ENCODE data around the gene SUPT20HL1.
"Not testable (repeated sequence)": the region's sequence is repeated elsewhere in the genome, so short reads cannot be mapped to it uniquely, and the experiment has no call there.

DNA sequence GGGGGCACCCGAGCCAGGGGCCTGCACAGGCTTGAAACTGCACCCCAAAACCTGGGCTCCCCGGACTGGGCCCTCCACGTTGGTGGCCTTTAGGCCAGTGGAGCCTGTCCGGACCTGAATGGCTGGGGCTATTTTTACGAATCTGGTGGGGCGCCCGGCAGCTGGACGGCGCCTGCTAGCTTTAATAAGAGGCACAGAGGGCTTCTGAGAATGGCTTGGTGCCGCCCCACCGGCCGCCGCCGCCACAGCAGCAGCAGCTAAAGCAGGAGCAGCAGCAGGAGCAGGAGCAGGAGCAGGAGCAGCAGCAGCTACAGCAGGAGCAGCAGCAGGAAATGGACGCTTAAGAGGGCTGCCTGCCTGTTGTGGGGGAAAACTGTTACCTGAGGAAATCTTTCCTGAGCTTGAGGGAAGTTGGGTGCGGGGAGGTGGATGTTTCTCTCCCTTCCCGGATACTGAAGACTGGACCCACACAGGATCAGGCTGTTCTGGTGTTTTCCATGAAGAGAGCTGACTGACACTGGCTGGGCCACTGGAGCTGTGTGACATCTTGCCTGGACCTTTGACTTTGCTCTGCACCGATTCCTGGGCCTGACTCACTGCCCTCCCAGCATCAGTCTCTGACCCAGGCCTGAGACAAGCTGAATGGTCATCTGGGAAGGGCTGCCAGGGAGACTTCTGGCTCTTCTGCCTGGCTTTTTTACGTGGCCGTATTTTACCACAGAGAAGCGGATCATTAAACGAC, 48.8 kb upstream of the SUPT20HL1 start:
- TF ChIP-seq, protein P1, sequence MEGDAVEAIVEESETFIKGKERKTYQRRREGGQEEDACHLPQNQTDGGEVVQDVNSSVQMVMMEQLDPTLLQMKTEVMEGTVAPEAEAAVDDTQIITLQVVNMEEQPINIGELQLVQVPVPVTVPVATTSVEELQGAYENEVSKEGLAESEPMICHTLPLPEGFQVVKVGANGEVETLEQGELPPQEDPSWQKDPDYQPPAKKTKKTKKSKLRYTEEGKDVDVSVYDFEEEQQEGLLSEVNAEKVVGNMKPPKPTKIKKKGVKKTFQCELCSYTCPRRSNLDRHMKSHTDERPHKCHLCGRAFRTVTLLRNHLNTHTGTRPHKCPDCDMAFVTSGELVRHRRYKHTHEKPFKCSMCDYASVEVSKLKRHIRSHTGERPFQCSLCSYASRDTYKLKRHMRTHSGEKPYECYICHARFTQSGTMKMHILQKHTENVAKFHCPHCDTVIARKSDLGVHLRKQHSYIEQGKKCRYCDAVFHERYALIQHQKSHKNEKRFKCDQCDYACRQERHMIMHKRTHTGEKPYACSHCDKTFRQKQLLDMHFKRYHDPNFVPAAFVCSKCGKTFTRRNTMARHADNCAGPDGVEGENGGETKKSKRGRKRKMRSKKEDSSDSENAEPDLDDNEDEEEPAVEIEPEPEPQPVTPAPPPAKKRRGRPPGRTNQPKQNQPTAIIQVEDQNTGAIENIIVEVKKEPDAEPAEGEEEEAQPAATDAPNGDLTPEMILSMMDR (conservative IDR thresholded peaks at IDR 0.05; ENCODE audit: low read depth in 2 of 2), result not testable (repeated sequence)
- not testable (repeated sequence) for TF ChIP-seq EZH2phosphoT487 (IDR thresholded peaks at IDR 0.05; ENCODE audit: unreplicated experiment); POLR2AphosphoS5 (IDR thresholded peaks at IDR 0.05; ENCODE audit: low read depth); EZH2 (IDR thresholded peaks at IDR 0.05; ENCODE audit: low read depth, unreplicated experiment); CREB1 (CRISPR knock-in tag; IDR thresholded peaks at IDR 0.05; ENCODE audit: low read depth); JUNB (IDR thresholded peaks at IDR 0.05; ENCODE audit: unreplicated experiment); NANOG (IDR thresholded peaks at IDR 0.05; ENCODE audit: borderline replicate concordance)
- TF ChIP-seq, protein P2, sequence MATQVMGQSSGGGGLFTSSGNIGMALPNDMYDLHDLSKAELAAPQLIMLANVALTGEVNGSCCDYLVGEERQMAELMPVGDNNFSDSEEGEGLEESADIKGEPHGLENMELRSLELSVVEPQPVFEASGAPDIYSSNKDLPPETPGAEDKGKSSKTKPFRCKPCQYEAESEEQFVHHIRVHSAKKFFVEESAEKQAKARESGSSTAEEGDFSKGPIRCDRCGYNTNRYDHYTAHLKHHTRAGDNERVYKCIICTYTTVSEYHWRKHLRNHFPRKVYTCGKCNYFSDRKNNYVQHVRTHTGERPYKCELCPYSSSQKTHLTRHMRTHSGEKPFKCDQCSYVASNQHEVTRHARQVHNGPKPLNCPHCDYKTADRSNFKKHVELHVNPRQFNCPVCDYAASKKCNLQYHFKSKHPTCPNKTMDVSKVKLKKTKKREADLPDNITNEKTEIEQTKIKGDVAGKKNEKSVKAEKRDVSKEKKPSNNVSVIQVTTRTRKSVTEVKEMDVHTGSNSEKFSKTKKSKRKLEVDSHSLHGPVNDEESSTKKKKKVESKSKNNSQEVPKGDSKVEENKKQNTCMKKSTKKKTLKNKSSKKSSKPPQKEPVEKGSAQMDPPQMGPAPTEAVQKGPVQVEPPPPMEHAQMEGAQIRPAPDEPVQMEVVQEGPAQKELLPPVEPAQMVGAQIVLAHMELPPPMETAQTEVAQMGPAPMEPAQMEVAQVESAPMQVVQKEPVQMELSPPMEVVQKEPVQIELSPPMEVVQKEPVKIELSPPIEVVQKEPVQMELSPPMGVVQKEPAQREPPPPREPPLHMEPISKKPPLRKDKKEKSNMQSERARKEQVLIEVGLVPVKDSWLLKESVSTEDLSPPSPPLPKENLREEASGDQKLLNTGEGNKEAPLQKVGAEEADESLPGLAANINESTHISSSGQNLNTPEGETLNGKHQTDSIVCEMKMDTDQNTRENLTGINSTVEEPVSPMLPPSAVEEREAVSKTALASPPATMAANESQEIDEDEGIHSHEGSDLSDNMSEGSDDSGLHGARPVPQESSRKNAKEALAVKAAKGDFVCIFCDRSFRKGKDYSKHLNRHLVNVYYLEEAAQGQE (IDR thresholded peaks at IDR 0.05; ENCODE audit: unreplicated experiment), result not testable (repeated sequence)
- TF ChIP-seq, protein P3, sequence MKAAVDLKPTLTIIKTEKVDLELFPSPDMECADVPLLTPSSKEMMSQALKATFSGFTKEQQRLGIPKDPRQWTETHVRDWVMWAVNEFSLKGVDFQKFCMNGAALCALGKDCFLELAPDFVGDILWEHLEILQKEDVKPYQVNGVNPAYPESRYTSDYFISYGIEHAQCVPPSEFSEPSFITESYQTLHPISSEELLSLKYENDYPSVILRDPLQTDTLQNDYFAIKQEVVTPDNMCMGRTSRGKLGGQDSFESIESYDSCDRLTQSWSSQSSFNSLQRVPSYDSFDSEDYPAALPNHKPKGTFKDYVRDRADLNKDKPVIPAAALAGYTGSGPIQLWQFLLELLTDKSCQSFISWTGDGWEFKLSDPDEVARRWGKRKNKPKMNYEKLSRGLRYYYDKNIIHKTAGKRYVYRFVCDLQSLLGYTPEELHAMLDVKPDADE (IDR thresholded peaks at IDR 0.05), result not testable (repeated sequence)

Data from GM23338 (cell line).